Stimulated activated CD4-positive, alpha-beta T cell treated with anti-CD3 and anti-CD28 coated beads, Interleukin-12 subunit alpha, Interleukin-12 subunit beta, amount 100 ng/mL, for 4 hours (primary cell): Measurements from ENCODE around the gene IGSF3.

ENCODE experiments used
- DNase-seq: peaks from one replicate; pipeline ENCODE4 v3.0.0-alpha.2; 2020

IGSF3 gene

GRCh38 chr1:116667575-116668105, at the start of gene IGSF3:
Gene IGSF3, minus strand, starts transcription at chr1:116667733. Its CDS starts 1,407 bp downstream, at chr1:116666326.
- peak; percentile 59 for DNase-seq

GRCh38 chr1:116717318-116717717, 49.8 kb upstream of the IGSF3 start:
- no peak for DNase-seq

GRCh38 chr1:116716391-116716790, 48.9 kb upstream of the IGSF3 start:
- no peak for DNase-seq

DNA sequence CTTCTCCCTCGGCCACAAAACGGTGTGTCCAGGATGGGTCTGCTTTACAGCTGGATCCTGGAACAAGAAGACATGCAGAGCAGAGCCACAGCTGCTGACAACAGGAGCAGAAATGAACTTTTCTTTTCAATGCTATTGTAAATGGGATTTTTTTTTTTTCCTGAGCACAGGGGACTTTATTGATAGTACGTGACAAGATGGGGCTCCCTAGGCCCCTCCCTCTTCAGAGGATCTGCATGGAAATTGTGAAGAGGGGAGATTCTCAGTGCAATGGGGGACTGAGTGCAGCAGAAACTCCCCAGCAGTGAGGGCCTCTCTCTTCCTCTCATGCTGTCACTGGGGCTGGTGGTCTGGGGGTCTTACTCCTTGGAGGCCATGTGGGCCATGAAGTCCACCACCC, 45.9 kb upstream of the IGSF3 start:
- no peak for DNase-seq

DNA sequence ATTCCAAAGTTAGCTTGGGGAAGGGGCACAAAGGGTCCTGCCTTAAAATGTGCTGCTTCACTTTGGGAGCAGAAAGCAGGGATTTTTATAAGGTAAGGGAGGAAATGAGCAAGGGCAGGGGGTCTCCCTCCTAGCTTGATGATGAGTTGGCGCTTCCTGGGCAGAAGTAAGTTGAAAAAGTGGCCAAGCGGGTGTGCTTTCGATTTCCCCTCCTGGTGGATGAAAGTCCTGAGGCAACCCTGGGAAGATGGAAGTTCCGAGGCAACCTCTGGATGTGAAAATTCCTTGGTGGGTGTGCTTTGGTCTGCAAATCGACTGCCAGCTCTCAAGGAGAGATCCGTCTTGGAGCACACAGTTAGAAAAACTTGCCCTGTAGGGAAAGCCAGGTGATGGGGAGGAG, 45.0 kb upstream of the IGSF3 start:
- no peak for DNase-seq

- no peak for DNase-seq
These were observed 43.8 kb upstream of the IGSF3 start for GRCh38 chr1:116711263-116711840.

DNA sequence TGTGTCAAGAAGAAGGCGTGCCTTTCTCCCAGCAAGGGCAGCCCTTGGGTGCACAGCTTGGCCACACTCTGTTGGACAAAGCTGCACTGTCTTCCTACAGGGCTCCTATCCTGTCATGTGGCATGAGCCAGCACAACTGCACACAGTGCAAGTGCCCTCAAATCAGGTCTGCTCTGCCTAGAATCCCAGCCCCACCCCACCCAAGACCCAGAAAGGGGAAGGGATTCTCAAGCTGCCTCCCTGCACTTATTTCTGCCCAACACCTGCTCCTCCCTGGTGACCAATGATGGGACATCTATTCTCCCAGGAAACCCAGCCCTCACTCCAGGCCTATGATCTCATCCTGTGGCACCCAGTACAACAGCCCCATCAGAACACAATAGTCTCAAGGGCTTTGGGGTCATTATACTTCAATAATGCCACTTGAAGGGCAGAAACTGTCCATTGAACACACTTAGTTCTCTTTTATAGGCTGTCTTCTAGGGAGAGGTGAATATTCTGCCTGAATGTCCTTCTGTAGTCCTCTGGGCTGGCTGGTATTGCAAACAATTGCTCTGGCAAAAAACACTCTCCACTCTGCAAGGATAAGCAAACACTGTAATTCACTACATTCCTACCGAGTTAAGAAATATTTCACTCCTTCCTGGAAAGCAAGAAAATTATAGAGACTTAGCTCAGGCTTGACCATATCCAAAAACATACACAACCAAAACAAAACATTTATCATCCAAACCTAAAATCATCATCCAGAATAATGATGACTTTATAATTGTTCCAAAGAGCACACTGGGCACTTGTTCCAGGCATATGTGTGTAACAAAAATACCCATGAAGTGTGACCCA, 43.1 kb upstream of the IGSF3 start:
- DNase-seq: no peak

GRCh38 chr1:116709666-116710167, 42.2 kb upstream of the IGSF3 start:
- DNase-seq: no peak

DNA sequence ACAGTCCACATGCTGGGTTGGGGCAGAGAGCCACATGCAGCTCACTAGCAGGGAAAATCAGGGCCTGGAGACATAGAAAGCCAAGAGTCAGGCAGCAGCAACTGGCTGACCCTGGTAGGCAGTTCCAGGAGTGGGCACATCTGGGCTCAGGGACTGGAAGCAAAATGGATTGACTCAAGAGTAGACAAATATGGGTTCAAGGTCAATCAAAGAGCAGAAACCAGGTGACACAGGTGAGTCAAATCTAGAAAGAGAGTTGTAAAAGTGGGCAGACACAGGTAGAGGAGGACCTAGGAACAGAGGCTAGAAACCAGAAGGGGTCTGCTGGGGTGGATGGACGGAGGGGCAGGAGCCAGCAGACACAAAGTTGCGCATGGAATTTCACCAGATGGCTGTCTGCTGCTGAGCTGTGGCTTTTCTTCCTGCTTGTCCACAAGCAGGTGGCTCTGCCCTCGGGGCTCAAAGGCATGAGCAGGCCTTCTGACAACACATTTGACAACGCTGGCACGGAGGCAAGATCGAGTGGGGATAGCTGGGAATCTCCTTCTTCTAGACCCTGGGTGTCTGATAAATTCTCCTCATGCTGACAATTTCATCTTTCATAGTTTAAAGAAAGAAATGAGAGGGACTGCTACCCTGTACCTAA, 40.8 kb upstream of the IGSF3 start:
- DNase-seq: no peak

GRCh38 chr1:116706841-116707240, 39.3 kb upstream of the IGSF3 start:
- DNase-seq: no peak

DNA sequence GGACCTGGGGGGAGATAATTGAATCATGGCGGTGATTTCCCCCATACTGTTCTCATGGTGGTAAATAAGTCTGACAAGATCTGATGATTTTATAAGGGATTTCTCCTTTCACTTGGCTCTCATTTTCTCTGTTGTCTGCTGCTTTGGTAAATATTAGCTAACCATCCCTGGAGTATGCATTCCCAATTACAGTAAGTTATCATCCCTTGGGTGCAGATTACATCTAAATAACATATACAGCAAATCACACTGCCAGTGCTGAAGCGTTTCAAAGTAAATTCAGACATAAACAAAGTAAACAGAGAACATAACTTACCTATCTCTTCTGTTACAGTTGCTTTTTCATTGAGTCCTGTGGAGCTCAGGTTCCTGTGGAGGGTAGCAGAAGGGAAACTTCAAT, 38.6 kb upstream of the IGSF3 start:
- DNase-seq: no peak

- no peak for DNase-seq
These were observed 36.7 kb upstream of the IGSF3 start for GRCh38 chr1:116704278-116704677.

DNA sequence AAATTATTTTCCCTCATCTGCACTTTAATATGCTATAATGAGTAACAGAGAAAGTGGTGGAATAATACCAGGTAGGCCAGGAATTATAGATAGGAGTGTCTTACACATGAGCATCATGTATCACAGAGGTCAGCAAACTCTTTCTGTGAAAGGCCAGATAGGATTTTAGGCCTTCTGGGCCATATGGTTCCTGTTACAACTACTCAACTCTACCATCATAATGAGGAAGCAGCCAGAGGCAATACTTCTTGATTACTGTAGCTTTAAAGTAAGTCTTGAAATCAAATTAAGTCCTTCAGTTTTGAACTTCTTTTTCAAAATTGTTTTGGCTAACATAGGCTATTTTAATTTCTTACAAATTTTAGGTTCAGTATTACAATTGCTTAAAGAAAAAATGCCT, 32.1 kb upstream of the IGSF3 start:
- DNase-seq: no peak

DNA sequence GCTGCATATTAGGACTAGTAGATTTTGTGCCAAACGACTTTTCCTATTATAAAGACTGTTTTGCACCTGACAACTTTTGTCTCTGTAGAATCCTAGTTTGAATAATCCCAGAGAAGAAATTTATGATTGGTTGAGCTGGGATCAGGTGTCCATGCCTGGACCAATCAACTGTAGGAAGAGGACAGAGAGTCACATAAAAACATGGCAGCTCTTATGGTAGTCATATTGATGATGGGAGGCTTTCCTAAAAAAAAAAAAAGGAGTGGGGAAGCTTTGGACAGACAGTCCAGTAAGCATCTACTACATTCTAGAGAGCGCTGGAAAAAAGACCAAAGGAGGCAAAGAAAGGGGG, 30.7 kb upstream of the IGSF3 start:
- no peak for DNase-seq

- DNase-seq: no peak
These were observed 30.2 kb upstream of the IGSF3 start for GRCh38 chr1:116697548-116698243.

DNA sequence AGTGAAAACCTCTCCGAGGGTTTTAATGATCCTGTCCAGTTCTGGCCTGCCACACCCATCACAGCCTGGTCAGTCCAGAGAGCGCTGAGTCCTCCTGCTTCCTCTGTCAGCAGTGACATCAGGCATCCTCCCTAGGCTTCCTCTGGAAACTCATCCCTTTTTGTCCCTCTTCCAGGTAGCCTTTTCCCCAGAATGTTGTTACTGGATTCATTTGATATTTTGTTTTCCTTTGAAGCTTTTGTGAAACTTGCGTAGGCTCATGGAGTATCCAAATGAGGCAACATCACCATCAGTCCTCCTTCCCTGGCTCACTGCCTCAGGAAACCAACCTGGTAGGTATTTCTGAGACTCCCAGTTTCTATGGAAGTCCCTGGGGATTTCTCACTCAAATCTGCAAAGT, 27.0 kb upstream of the IGSF3 start:
- no peak for DNase-seq

DNA sequence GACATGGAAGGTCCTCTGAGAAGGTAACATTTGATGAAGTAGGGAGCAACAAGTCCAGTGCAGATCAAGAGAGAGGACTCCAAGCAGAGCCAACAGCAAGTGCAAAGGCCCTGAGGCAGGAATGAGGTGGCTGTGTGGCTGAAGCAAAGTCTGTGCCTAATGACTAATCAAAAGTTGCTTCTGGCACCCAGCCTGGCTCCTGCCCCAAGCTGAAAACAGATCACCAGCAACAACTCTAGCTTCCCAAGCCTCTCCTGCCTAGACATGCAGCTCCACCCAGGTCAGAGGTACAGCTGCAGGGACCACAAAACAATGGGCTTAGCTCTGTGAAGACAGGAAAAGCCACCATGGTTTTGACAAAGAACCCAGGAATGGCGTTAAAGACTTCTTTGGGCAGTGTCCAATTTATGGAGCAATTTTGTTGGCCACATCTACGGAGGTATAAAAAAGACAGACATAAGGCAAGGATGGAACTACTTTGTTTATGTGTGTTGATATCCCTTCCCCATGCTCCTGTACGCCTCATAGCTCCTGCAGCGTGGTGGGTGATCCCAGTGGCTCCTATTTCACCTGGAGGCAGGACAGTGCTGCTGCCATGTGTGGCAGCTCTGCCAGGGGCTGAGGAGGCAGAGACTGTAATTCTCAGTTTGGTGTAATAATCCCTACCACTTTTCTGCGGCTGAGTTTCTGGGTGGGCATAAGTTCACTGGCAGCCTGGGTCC, 26.4 kb upstream of the IGSF3 start:
- DNase-seq: no peak

GRCh38 chr1:116692879-116693278, 25.3 kb upstream of the IGSF3 start:
- DNase-seq: no peak

DNA sequence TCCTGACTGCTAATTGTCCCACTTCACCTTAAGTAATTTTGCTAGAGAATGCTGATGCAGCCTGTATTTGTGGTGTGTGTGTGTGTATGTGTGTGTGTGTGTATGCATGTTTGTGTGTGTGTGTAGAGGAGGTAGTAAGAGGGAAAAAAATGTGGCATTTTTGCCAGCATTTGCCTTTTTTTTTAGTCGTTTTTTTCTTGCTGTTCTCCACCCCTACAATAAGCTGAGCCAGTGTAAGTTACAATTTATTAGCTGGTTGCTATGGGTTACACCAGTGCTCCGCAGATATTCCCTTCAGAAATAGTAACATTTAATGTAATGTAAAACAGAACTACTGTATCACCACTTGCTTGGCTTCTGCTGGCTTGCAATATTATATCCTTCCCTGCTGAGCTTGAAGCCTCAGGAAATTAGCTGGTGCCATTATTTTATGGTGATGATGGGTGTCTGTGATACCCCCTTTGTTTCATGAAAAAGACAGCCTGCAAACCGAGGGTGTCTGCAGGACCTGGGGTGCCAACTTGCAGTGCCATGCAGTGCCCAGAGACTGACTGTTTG, 23.4 kb upstream of the IGSF3 start:
- no peak for DNase-seq

- no peak for DNase-seq
These were observed 22.9 kb upstream of the IGSF3 start for GRCh38 chr1:116690396-116690848.

- no peak for DNase-seq
These were observed 19.3 kb upstream of the IGSF3 start for GRCh38 chr1:116686723-116687352.

DNA sequence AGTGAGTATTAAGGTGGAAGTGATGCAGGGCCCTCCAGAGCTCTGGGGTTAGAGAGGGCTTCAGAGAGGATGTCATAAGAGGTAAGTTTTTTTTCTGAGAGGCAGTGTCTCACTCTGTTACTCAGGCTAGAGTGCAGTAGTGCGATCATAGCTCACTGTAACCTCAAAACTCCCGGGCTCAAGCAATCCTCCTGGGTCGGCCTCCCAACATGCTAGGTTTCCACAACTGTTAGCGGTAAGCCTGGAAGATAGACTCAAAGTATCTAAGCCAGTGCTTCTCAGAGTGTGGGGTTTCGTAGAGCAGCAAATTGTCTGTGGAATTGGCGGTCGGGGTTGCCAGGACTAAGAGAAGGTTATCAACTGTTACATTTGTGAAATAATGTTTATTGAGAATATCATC, 18.6 kb upstream of the IGSF3 start:
- no peak for DNase-seq
